ENCODE data around the gene SLC39A10.

GRCh38 chr2:195711478-195711877 is 54.5 kb downstream of the SLC39A10 start:
- TF ChIP-seq CTCF (IDR thresholded peaks at IDR 0.05), result no peak
- TF ChIP-seq EZH2 (IDR thresholded peaks at IDR 0.05; ENCODE audit: borderline replicate concordance, insufficient read depth, low read depth, low read length, poor library complexity, severe bottlenecking), result no peak
